Measurements from ENCODE around the gene EEFSEC. TPM values are rescaled to one million over a fixed set of nuclear protein-coding genes. Genes with fewer than 3 reads are reported as not detected.

Gene EEFSEC
- total RNA-seq, 2 experiments from 2014 or later: 19.2 to 19.6 TPM

DNA sequence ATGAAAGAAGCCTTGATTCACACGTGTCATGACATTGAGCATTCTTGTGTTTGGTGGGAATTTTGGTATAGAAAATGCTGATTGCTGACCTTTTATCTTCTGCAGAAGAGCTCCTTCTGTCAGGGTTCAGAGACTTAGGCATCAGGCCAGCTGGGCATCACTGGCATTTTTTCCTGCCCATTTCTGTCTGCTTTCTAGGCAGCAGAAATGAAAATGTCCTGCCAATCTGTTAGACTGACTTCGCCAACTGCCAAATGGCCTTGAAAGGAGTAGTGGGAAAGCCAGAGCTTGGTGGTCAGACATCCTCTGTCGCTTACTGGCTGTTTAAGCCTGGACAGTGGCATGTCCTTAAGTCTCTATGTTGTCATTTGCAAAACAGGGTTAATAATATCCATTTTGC is 57.4 kb downstream of the EEFSEC start:
- ChIA-PET POLR2A (no interaction called here), CTCF (interaction anchor here (1.1 kb wide), 1 partner anchor 16 kb away, joined by 3 read pairs; no protein-coding TSS in a partner anchor)
- H3K27me3 Mint-ChIP-seq: no peaks in the 10 kb centered on the region
- intact Hi-C loops (cut with micrococcal nuclease): no loop called here
- H3K4me3 Mint-ChIP-seq: no peak overlapping the region
- TF ChIP-seq, protein P1, sequence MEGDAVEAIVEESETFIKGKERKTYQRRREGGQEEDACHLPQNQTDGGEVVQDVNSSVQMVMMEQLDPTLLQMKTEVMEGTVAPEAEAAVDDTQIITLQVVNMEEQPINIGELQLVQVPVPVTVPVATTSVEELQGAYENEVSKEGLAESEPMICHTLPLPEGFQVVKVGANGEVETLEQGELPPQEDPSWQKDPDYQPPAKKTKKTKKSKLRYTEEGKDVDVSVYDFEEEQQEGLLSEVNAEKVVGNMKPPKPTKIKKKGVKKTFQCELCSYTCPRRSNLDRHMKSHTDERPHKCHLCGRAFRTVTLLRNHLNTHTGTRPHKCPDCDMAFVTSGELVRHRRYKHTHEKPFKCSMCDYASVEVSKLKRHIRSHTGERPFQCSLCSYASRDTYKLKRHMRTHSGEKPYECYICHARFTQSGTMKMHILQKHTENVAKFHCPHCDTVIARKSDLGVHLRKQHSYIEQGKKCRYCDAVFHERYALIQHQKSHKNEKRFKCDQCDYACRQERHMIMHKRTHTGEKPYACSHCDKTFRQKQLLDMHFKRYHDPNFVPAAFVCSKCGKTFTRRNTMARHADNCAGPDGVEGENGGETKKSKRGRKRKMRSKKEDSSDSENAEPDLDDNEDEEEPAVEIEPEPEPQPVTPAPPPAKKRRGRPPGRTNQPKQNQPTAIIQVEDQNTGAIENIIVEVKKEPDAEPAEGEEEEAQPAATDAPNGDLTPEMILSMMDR (IDR thresholded peaks at IDR 0.05): no peak
- no peak for ATAC-seq
- H3K4me1 Mint-ChIP-seq (ENCODE audit: low read depth): peaks cover 2% of the 10 kb centered on the region
- no peak overlapping the region for H3K27ac Mint-ChIP-seq
- no peak for DNase-seq
- H3K9me3 Mint-ChIP-seq: no peaks in the 10 kb centered on the region
- H3K36me3 Mint-ChIP-seq (ENCODE audit: low read depth): no peaks in the 10 kb centered on the region

DNA sequence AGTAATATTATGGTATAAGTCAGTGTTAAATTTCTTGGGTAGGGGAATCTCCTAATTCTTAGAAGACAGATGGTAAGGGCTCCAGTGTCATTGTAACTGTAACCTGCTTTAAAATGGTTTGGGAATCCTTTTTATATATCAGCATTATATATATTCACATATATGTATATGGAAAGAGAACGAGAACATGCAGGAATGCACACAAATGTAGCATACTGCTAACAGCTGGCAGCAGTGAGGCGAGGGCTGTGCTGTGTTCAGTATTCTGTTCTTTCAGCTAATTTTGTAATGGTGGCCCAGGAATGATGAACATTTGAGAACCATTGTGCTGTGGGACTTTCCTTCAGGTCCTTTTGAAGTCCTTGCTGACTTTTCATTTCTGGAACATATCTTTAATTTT is 60.8 kb downstream of the EEFSEC start:
- no peak for DNase-seq
- TF ChIP-seq, protein P1 (IDR thresholded peaks at IDR 0.05): no peak
- H3K9me3 Mint-ChIP-seq: peaks cover under 1% of the 10 kb centered on the region
- H3K4me1 Mint-ChIP-seq (ENCODE audit: low read depth): peaks cover 8% of the 10 kb centered on the region
- no peak overlapping the region for H3K4me3 Mint-ChIP-seq
- no peak for ATAC-seq
- intact Hi-C loops (cut with micrococcal nuclease): no loop called here
- no peak overlapping the region for H3K27ac Mint-ChIP-seq
- ChIA-PET POLR2A (interaction anchor here (0.6 kb wide), 1 partner anchor 197 kb away, joined by 3 read pairs; no protein-coding TSS in a partner anchor), CTCF (interaction anchor here (2.8 kb wide), 1 partner anchor 11 kb away, joined by 16 read pairs; no protein-coding TSS in a partner anchor)
- H3K36me3 Mint-ChIP-seq (ENCODE audit: low read depth): peaks cover 5% of the 10 kb centered on the region
- H3K27me3 Mint-ChIP-seq: no peaks in the 10 kb centered on the region

DNA sequence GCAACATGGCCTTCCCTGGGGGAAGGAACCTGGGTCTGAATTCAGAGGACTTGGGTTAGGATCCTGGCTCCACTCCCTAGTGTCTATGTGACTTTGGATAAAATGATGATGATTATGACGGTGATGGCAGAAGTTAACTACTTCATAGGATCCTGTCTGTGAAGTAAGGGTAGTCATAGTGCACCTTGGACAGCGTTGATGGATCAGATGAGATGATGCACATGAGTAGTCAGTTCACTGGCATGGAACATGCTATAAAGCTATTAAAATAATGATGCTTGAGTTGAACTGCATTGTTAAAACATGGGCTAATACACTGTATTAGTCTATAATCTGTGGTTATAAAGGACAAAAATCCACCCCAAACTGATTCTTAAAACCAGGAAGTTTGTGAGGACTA is 62.0 kb downstream of the EEFSEC start:
- POLR2A ChIA-PET: no interaction called here
- DNase-seq (no peak), ATAC-seq (no peak)
- no peaks in the 10 kb centered on the region for H3K27me3 Mint-ChIP-seq
- peaks cover 4% of the 10 kb centered on the region for H3K9me3 Mint-ChIP-seq
- intact Hi-C loops (cut with micrococcal nuclease): no loop called here
- no peak overlapping the region for H3K4me3 Mint-ChIP-seq
- CTCF ChIA-PET: interaction anchor here (2.8 kb wide), 1 partner anchor 10 kb away, joined by 16 read pairs; no protein-coding TSS in a partner anchor
- peaks cover 7% of the 10 kb centered on the region for H3K4me1 Mint-ChIP-seq (ENCODE audit: low read depth)
- TF ChIP-seq, protein P1 (IDR thresholded peaks at IDR 0.05): no peak
- H3K36me3 Mint-ChIP-seq (ENCODE audit: low read depth): peaks cover 10% of the 10 kb centered on the region
- H3K27ac Mint-ChIP-seq: no peak overlapping the region

DNA sequence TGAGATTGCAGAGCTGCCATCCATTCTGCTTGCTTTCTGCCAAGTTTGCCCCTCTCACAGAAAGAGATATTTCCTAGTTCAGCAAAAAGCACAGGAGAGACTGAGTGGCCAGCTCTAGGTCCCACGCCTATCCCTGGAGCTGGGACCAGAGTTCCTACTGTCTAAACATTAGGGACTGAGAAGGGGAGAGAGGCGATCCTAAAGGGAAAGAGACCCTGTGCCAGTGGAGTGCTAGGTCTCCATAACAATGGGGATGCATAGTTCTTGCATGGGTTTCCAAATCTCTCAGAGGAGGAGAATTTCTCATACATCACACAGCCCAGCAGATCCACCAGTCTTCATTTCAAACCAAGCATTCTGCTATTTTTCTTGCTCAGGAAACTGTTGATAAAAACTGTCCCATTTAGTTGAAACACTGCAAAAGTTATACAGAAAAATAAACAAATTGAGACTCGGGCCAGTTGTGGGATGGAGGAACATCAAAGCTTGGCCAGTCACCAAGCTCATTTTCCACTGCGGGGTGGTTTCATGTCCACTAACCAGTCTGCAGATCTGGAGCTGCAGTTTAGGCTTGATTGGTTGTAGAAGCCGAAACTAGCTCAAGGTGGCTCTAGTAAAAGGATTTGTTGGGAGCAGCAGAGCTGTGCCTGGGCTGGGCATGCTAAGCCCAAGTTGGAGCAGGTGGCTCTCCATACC is 62.7 kb downstream of the EEFSEC start:
- Mint-ChIP-seq H3K4me3 (no peak overlapping the region), H3K9me3 (peaks cover 4% of the 10 kb centered on the region), H3K27me3 (no peaks in the 10 kb centered on the region), H3K4me1 (ENCODE audit: low read depth) (peaks cover 7% of the 10 kb centered on the region), H3K27ac (no peak overlapping the region), H3K36me3 (ENCODE audit: low read depth) (peaks cover 16% of the 10 kb centered on the region)
- POLR2A ChIA-PET: no interaction called here
- TF ChIP-seq, protein P1 (IDR thresholded peaks at IDR 0.05): no peak
- intact Hi-C loops (cut with micrococcal nuclease): no loop called here
- ATAC-seq: no peak
- CTCF ChIA-PET: interaction anchor here (2.8 kb wide), 1 partner anchor 9 kb away, joined by 16 read pairs; no protein-coding TSS in a partner anchor
- no peak for DNase-seq
